Activated naive CD8-positive, alpha-beta T cell treated with anti-CD3 and anti-CD28 coated beads, Interleukin-2, amount 50 U/mL, for 16 hours (primary cell): Measurements from ENCODE around the gene ZDHHC24.
"Not testable (repeated sequence)": the region's sequence is repeated elsewhere in the genome, so short reads cannot be mapped to it uniquely, and the experiment has no call there.

Experiments used
- DNase-seq: peaks from one replicate; pipeline ENCODE4 v3.0.0-alpha.2; 2020; ENCODE audit warnings: low read depth, low spot score

The ZDHHC24 gene

DNA sequence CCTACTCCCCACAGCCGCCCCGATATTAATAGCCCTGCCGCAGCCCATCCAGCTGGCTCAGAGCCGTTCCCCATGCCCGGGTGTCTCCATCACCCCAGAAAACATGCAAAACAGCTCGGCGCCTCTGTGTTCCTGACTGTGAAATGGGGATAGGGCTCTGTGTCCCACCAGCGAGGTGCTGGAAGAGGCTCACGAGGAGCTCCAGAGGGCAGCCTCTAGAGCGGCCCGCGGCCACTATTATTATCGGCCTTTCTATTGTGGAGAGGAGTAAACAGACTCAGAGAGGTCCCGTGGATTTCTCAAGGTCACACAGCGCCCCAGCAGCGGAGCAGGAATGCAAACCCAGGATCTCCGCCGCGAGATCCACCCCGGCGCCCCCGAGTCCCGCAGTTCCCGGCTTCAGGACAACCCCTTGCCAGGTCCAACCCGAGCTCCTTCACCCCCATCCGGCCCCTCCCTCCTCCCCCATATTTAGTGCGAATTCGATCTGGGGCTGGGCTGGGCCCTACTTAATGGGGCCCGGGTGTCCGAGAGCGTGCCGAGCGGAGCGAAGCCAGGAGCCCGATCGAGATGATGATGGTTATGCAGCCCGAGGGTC, 619 bp upstream of the ZDHHC24 start, which contains the start of gene ACTN3:
Gene ACTN3 (plus strand): TSS at position 536 of the 598 bp plus-strand sequence. CDS start 35 bp downstream, at position 571.
- no peak for DNase-seq

DNA sequence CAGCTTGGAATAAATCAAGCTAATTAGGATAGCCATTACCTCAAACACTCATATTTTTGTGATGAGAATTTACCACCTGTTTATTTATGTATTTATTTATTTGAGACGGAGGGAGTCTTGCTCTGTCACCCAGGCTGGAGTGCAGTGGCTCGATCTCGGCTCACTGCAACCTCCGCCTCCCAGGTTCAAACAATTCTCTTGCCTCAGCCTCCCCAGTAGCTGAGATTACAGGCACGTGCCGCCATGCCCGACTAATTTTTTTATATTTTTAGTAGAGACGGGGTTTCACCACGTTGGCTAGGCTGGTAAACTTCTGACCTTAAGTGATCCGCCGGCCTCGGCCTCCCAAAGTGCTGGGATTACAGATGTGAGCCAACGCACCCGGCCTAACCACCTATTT, 896 bp downstream of the ZDHHC24 start:
- DNase-seq = not testable (repeated sequence)

DNA sequence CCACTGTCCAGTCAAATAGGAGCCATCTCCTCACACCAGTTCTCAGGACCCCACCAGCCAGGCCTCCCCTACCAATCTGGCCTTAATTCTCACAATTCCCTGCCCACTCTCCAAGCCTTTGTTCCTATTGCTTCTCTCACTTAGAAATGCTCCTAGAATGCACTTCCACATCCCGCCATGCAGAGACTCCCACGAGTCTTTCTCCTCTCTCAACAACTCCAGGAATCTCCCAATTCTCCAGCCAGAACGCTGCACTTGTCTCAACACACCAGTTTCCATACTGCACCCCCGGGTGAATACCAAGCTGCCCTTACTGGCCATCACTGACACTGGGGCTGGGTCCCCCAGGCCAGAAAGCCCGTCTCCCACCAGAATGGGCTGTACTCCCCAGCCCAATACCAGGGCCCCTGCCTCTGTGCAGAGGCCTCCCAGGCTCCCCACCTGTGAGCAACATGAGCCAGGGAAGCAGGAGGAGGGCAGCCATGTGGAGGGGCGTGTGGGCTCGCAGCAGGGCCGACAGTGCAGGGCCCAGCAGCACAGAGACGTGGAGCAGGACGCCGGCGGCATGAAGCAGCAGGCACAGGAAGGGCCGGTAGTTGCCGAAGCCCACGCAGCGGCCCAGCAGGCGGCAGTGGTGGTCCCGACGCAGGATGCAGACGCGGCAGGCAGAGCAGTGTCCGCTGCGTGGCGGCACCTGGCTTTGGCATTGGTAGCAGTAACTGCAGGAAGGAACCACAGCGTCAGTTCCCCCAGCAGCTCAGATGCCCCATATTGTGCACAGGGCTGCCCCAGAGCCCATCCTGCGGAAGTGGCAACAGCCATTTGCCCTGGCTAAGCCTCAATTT, 2.4 kb downstream of the ZDHHC24 start:
- DNase-seq = no peak

- no peak for DNase-seq
Measured at GRCh38 chr11:66542362-66542761, 3.5 kb downstream of the ZDHHC24 start.

DNA sequence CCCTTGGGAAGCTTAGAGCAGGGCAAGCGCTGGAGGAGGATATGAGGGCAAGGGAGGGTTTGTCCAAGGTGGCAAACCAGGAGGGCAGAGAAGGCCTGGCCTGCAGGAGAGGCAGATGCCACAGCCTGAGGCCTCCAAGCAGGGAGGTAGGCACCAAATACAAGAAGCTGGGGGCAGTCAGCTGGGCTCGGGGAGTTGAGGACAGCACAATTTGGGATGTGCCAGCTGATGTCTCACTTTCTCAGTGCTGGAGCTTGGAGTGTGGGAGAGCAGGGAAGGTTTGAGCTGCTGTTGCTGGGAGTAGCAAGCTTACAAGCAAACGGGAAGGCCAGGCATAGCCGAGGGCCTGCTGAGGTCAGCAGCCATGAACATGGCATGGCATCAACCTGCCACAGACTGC, 4.0 kb downstream of the ZDHHC24 start:
- no peak for DNase-seq

- DNase-seq = not testable (repeated sequence)
Measured at GRCh38 chr11:66540598-66540997, 5.2 kb downstream of the ZDHHC24 start.

- no peak for DNase-seq
Measured at GRCh38 chr11:66539870-66540213, 6.0 kb downstream of the ZDHHC24 start.

DNA sequence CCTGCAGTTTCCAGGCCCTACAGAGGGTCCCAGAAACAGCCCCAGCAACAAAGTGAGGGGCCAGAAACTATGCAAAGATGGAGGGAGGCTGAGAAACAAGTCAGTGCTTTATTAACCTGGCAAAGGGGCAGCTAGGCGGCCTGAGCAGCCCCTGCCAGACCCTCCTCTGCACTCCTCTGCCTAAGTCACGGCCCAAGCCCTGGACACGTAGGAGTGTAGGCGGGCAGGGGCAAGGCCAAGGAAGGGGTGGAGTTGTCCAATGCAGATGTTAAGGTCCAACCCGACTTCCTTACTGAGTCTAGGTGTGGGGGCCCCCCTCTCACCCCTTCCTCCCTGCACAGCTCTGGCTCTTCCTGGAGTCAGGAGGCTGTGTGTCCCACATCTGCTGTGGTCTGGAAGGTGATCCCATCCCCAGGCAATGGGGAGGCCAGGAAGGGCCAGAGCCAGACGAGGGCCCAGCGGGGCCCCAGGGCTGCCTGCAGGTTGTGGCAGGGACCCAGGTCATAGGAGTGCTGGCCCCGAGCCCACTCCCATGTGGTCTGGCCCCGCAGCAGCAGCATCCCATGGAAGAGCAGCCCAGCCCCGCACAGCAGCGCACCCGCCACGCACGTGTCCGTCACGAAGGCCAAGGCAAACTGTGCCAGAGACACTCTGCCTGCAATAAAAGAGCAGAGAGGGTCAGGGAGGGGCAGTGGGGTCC, 6.5 kb downstream of the ZDHHC24 start:
- no peak for DNase-seq

GRCh38 chr11:66532784-66533183, 13.1 kb downstream of the ZDHHC24 start:
- no peak for DNase-seq

DNA sequence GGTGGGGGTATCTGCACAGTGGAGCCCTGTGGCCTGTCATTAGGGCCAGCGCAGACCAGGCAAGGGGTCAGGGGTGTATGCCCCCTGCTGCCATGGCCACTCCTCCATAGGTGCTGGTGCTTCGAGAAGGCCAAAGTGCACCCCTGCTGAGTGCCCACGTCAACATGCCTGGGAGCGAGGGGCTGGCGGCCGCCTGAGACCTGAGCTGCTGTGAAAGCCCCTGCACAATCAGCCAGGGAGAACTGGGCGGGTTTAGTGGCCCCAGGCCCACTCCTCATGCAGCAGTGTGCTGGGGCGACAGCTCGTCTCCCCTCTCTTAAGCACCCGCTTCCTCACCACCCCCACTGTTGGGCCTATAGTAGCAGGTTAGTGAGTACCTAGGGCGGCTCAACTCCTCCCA, 14.0 kb downstream of the ZDHHC24 start:
- no peak for DNase-seq

- DNase-seq = no peak
Measured at GRCh38 chr11:66530927-66531709, 14.7 kb downstream of the ZDHHC24 start.

DNA sequence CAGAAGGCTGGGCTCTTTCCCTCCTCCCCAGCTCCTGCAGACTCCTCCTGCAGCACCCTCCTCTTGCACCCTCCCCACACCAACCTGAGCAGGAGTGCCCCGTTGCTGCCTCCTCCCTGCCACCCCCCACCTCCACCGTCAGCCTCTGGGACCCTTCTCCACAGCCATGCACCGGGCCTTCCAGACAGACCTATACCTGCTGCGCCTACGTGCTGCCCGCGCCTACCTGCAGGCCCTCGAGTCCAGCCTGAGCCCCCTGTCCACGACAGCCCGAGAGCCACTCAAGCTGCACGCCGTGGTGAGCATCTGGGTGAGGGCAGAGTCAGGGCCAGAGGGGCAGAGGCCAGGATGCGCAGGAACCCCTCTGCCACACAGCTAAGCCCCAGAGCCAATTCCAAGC, 16.2 kb downstream of the ZDHHC24 start:
- DNase-seq = no peak

GRCh38 chr11:66529069-66529468, 16.8 kb downstream of the ZDHHC24 start:
- DNase-seq = no peak

DNA sequence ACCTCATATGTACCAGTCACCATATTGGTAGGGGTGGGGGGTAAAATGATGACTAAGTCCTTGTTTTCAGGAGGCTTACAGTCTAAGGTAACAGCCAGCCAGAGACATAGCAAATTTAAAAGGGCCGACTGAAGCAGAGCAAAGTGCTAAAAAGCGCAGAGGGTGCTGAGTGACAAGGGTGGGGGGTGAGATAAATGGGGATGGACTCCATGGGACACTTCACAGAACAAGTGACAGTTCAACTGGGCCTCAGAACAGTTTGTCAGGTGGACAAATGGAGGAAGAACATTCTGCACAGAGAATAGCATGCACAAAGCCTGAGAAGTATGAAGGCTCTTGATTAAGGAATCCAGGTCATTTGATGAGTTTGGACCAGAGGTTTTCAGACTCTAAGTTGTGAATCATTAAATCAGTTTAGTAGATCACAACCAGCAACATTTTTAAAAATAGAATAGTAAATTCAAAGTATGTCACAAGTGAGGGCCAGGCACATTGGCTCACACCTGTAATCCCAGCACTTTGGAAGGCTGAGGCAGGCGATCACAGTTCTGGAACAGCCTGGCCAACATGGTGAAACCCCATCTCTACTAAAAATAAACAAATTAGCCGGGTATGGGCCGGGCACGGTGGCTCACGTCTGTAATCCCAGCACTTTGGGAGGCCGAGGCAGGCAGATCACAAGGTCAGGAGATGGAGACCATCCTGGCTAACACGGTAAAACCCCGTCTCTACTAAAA, 21.4 kb downstream of the ZDHHC24 start:
- DNase-seq = no peak

GRCh38 chr11:66523611-66524010, 22.2 kb downstream of the ZDHHC24 start:
- no peak for DNase-seq

GRCh38 chr11:66510990-66511339, 34.9 kb downstream of the ZDHHC24 start:
- no peak for DNase-seq

DNA sequence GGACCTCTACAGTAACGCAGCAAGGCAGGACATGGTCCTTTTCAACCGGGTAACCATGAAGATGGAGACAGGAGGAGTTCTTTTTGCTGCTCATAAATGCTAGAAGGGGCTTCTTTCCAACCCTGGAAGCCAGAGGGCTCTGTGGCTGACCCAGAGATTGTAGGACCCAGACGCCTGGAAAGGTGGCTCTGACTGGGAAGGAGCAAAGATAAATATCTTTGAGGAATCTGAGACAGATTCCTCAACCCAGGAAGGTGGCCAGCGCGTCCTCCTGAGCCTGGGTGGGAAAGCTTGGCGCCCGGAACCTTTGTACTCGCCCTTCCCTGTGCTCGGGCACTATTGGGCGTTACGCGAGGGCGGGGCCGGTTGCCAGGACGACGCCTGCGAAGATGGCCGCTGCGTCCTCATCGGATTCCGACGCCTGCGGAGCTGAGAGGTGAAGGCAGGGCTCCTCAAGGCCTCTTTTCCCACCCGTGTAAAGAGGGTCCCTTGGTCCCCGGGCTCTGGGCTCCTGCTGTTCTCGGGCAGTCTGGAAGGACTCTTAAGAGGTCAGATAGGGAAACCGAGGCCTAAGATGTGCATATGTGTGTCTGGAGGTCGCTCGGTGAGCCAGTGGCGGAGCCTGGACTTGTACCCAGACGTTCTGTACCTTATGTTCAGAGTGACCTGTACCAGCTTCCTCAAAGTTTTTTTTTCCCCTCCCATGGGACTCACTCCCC, 35.4 kb downstream of the ZDHHC24 start, which contains the start of gene BBS1:
Gene BBS1 (plus strand): TSS at position 365 of the 719 bp plus-strand sequence. CDS start 25 bp downstream, at position 390.
- peak; percentile 63 for DNase-seq

DNA sequence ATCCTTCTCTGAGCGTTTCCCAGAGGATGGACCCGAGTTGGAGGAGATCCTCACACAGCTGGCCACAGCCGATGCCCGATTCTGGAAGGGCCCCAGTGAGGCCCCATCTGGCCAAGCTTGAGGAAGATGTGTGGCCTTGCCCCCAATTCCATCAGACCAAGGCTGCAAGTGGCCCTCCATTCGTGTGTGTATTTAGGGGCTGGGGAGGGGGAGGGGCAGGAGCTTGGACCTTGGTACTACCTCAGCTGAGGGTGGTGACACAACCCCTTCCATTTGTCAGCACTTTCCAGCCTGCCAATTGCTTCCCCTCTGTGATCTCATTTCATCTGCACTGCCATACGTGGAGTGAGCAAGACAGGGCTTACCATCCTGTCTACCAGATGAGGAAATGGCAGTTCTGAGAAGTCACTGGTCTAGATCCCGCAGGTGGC, 36.7 kb downstream of the ZDHHC24 start:
- DNase-seq = no peak

DNA sequence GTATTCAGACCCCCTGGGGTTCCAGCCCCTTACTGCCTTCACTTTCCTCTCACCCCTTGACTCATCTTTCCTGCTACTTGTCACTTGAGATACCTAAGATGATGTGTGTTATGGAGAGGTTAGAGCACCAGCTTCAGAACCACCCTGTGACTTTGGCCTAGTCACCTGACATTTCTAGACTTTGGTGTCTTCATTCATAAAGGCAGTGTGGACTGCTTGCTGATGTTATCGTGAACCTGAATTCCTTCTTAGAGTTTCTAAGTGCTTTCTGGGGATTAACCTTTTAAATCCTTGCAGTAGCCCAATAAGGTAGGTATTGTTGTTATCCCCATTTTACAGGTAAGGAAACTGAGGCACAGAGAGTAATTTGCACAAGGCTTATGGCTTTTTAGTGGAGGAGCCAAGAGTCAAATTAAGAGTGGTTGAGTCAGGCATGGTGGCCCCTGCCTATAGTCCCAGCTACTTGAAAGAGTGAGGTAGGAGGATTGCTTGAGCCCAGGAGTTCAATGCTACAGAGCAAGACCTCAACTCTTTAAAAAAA, 40.5 kb downstream of the ZDHHC24 start:
- DNase-seq = no peak

- DNase-seq = no peak
Measured at GRCh38 chr11:66498506-66498905, 47.3 kb downstream of the ZDHHC24 start.
